ENCODE measurements around the gene LMAN2L. TPM values are rescaled to one million over a fixed set of nuclear protein-coding genes. Genes with fewer than 3 reads are reported as not detected.

LMAN2L gene
- total RNA-seq, 1 experiment from 2014 or later: 17.6 TPM

- peaks cover 6% of the 10 kb centered on the region for H3K23me2 ChIP-seq (ENCODE audit: insufficient read length, low read depth, low read length, poor library complexity, severe bottlenecking)
- H2BK120ac ChIP-seq (ENCODE audit: low read depth, low read length, poor library complexity, severe bottlenecking): no peak overlapping the region
- no peak overlapping the region for H4K5ac ChIP-seq (ENCODE audit: insufficient read length, low read depth, low read length)
- Mint-ChIP-seq H3K36me3 (ENCODE audit: insufficient read depth in 1 of 3, low read depth in 3 of 3) (peaks cover 21 to 56% (median 48%) of the 10 kb centered on the region in 3 experiments; a peak in 6 of 7 replicates), H3K27me3 (ENCODE audit: low read depth) (no peaks in the 10 kb centered on the region), H3K27ac (no peak overlapping the region), H3K4me3 (no peak overlapping the region), H3K9me3 (no peaks in the 10 kb centered on the region), H3K4me1 (peaks cover 10 to 11% of the 10 kb centered on the region in 2 experiments)
- no peak overlapping the region for H3K4me2 ChIP-seq (ENCODE audit: insufficient read depth, insufficient read length, low read length)
- no peak overlapping the region for H2BK5ac ChIP-seq (ENCODE audit: insufficient read length, low read length)
- H3K79me2 ChIP-seq (ENCODE audit: insufficient read depth, low read length): peaks cover 6% of the 10 kb centered on the region; the same call in 1 of the 2 replicates
- H3K4ac ChIP-seq (ENCODE audit: low read depth, low read length): no peak overlapping the region
- WGBS (ENCODE audit: extremely low coverage, insufficient read length, low lambda C conversion rate): no CpG with 5 or more reads among the region's 2 CpGs
- H3K27ac ChIP-seq (ENCODE audit: insufficient read length, low read depth, low read length): no peak overlapping the region
- no peak overlapping the region for H3K14ac ChIP-seq (ENCODE audit: insufficient read depth, low read length)
- no peak overlapping the region for H3K23ac ChIP-seq (ENCODE audit: insufficient read length, low read depth, low read length)
- H3K56ac ChIP-seq (ENCODE audit: insufficient read length, low read depth, low read length): no peak overlapping the region
- H2AK5ac ChIP-seq (ENCODE audit: insufficient read length, low read length): no peak overlapping the region
- H3K4me1 ChIP-seq (ENCODE audit: insufficient read depth, low read length): no peaks in the 10 kb centered on the region; the same call in 1 of the 2 replicates
- no peak overlapping the region for H3K18ac ChIP-seq (ENCODE audit: insufficient read length, low read depth, low read length)
- no peak overlapping the region for H2AFZ ChIP-seq (ENCODE audit: low read length)
- H3K9ac ChIP-seq (ENCODE audit: extremely low read depth, insufficient read length, low read length): no peak overlapping the region
- H4K20me1 ChIP-seq (ENCODE audit: control insufficient read depth, insufficient read depth, insufficient read length): no peaks in the 10 kb centered on the region
- no peak overlapping the region for H3T11ph ChIP-seq (ENCODE audit: low read length)
- no peak overlapping the region for H2BK20ac ChIP-seq (ENCODE audit: low read depth, low read length, poor library complexity, severe bottlenecking)
- no peaks in the 10 kb centered on the region for H3K9me3 ChIP-seq (ENCODE audit: control insufficient read depth, low read depth, low read length)
- no peak overlapping the region for H2BK15ac ChIP-seq (ENCODE audit: low read depth, low read length)
- H4K91ac ChIP-seq (ENCODE audit: insufficient read length, low read depth, low read length): no peak overlapping the region
- DNase-seq: no peak
- no peak overlapping the region for H4K8ac ChIP-seq (replicated peaks; ENCODE audit: insufficient read length, low read depth, low read length)
- no peaks in the 10 kb centered on the region for H3K27me3 ChIP-seq (ENCODE audit: insufficient read depth, low read length)
- TF ChIP-seq CTCF (conservative IDR thresholded peaks at IDR 0.05): no peak
- no peaks in the 10 kb centered on the region for H3K79me1 ChIP-seq (ENCODE audit: insufficient read depth, low read depth, low read length, poor library complexity, severe bottlenecking)
- no peak overlapping the region for H2BK12ac ChIP-seq (ENCODE audit: insufficient read length, low read depth, low read length)
These were observed 2.6 kb downstream of the LMAN2L start for GRCh38 chr2:96737251-96737650.

All from H9 (cell line).